ENCODE measurements around the gene PRR35. TPM values are rescaled to one million over a fixed set of nuclear protein-coding genes. Genes with fewer than 3 reads are reported as not detected.

Gene PRR35
- total and polyA plus RNA-seq, 5 donors from 2014 or later, result not detected

DNA sequence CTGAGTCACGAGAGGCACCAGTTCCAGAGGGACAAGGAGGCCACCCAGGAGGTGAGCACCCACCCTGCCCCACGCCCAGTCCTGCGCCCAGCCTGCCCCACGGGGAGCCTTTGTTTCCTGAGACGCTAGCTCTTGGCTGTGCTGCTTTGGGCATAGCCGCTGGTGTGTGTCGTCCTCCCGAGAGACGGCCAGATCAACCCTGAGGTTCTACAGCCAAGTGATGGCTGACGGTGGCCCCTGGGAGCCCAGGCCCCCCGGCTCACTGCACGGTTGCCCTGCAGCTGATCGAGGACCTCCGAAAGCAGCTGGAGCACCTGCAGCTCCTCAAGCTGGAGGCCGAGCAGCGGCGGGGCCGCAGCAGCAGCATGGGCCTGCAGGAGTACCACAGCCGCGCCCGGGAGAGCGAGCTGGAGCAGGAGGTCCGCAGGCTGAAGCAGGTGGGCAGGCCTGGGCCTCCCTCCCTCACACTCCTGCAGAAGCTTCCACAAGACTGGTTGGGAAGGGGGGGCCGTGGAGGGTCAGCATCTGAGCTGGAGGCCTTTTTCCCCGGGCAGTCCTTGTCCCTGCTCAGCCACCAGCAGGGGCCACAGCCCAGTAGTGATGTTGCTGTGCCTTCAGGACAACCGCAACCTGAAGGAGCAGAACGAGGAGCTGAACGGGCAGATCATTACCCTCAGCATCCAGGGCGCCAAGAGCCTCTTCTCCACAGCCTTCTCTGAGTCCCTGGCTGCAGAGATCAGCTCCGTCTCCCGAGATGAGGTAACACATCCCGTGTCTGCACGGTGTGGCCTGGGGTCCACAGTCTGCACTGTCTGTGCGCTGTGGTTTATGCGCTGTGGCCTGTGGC, 40.1 kb upstream of the PRR35 start:
- Histone ChIP-seq H3K36me3 (ENCODE audit: control insufficient read depth, insufficient read depth, low read length) (peaks cover 6% of the 10 kb centered on the region), H3K4me1 (ENCODE audit: control insufficient read depth, insufficient read depth, low read length, poor library complexity, severe bottlenecking) (no peaks in the 10 kb centered on the region), H3K9me3 (ENCODE audit: control insufficient read depth in 2 of 2, low read length in 2 of 2) (no peaks in the 10 kb centered on the region), H3K27ac (ENCODE audit: insufficient read depth, low read length, poor library complexity, severe bottlenecking) (no peak overlapping the region), H3K4me3 (ENCODE audit: low read depth, low read length) (no peak overlapping the region), H3K27me3 (ENCODE audit: control insufficient read depth, insufficient read depth, low read length) (no peaks in the 10 kb centered on the region)
- H3K27ac Mint-ChIP-seq, result no peak overlapping the region
- H3K4me1 Mint-ChIP-seq, result peaks cover 0 to 4% (median 0%) of the 10 kb centered on the region in 4 donors
- H3K27me3 Mint-ChIP-seq, result no peaks in the 10 kb centered on the region
- ATAC-seq (ENCODE audit: low read depth in 2 of 2) (no peak), DNase-seq (no peak)
- no peak overlapping the region for H3K4me3 Mint-ChIP-seq
- H3K36me3 Mint-ChIP-seq, result peaks cover 1% of the 10 kb centered on the region
- H3K9me3 Mint-ChIP-seq, result no peaks in the 10 kb centered on the region

DNA sequence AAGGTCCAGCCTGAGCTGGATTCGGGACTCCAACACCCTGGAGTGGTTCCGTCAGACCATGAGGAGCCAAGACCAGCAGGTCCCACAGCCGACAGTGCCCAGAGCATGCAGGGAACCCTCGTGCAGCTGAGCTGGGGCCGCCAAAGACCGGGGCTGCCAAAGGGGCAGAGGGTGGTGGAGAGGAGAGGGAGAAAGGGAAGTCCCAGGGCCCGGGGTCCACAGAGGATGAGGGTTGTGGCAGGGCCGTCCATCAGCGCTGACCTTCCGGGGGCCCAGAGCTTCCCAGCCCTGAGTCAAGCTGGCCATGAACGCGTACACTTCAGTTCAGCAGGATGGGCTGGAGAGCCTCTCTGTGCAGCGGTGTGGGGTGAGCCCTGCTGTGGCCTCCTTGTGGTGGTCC, 39.3 kb upstream of the PRR35 start:
- Histone ChIP-seq H3K36me3 (ENCODE audit: control insufficient read depth, insufficient read depth, low read length) (peaks cover 3% of the 10 kb centered on the region), H3K27me3 (ENCODE audit: control insufficient read depth, insufficient read depth, low read length) (no peaks in the 10 kb centered on the region), H3K27ac (ENCODE audit: insufficient read depth, low read length, poor library complexity, severe bottlenecking) (no peak overlapping the region), H3K4me1 (ENCODE audit: control insufficient read depth, insufficient read depth, low read length, poor library complexity, severe bottlenecking) (peaks cover 7% of the 10 kb centered on the region), H3K9me3 (ENCODE audit: control insufficient read depth in 2 of 2, low read length in 2 of 2) (no peaks in the 10 kb centered on the region), H3K4me3 (ENCODE audit: low read depth, low read length) (no peak overlapping the region)
- no peak overlapping the region for H3K27ac Mint-ChIP-seq
- no peaks in the 10 kb centered on the region for H3K36me3 Mint-ChIP-seq
- no peaks in the 10 kb centered on the region for H3K27me3 Mint-ChIP-seq
- no peak overlapping the region for H3K4me3 Mint-ChIP-seq
- no peak for ATAC-seq (ENCODE audit: low read depth in 2 of 2)
- H3K4me1 Mint-ChIP-seq, result peaks cover 0 to 11% (median 6%) of the 10 kb centered on the region in 4 donors
- no peaks in the 10 kb centered on the region for H3K9me3 Mint-ChIP-seq
- no peak for DNase-seq

DNA sequence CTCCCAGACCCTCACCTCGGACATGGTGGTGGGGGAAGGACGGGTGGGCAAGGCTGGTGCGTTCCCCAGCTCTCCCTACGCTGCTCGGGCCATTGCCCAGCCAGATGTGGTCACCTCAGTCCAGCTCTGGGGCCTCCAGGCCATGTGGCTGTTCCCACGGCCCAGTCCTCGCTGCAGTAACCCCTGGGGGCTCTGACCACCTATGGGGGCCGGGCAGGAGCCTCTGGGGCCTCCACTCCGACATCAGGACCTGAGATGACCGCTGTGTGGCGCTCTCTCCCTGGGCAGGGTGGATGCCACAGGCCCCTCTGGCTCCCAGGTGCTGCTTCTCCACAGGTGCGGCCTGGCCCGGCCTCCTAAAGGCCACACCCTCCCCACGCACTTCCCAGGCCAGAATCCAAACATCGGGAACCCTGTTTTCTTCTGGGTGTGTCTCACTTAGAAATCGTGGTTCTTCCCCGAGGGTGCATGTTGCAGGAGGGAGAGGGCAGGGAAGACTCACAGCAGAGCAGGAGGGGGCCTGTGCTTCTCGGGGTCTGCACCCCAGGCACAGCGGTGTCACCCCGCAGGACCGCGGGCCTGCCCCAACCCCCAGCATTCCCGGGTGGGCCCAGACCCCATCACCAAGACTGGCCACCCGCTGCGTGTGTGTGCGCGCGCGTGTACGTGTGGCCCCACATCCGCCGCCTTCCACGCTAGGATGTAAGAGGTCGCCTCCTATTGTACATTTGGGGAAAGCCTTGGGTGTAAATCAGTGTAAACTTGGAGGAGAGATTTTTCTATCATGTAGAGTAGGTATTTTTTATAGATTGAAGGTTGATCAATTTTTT, 38.6 kb upstream of the PRR35 start:
- no peaks in the 10 kb centered on the region for H3K36me3 Mint-ChIP-seq
- Histone ChIP-seq H3K4me3 (ENCODE audit: low read depth, low read length) (no peak overlapping the region), H3K36me3 (ENCODE audit: control insufficient read depth, insufficient read depth, low read length) (peaks cover 3% of the 10 kb centered on the region), H3K27me3 (ENCODE audit: control insufficient read depth, insufficient read depth, low read length) (no peaks in the 10 kb centered on the region), H3K4me1 (ENCODE audit: control insufficient read depth, insufficient read depth, low read length, poor library complexity, severe bottlenecking) (peaks cover 14% of the 10 kb centered on the region), H3K27ac (ENCODE audit: insufficient read depth, low read length, poor library complexity, severe bottlenecking) (no peak overlapping the region), H3K9me3 (ENCODE audit: control insufficient read depth in 2 of 2, low read length in 2 of 2) (no peaks in the 10 kb centered on the region)
- H3K27me3 Mint-ChIP-seq, result no peaks in the 10 kb centered on the region
- no peak overlapping the region for H3K4me3 Mint-ChIP-seq
- H3K27ac Mint-ChIP-seq, result no peak overlapping the region
- no peak for ATAC-seq (ENCODE audit: low read depth in 2 of 2)
- H3K9me3 Mint-ChIP-seq, result no peaks in the 10 kb centered on the region
- H3K4me1 Mint-ChIP-seq, result peaks cover 0 to 17% (median 7%) of the 10 kb centered on the region in 4 donors
- no peak for DNase-seq

DNA sequence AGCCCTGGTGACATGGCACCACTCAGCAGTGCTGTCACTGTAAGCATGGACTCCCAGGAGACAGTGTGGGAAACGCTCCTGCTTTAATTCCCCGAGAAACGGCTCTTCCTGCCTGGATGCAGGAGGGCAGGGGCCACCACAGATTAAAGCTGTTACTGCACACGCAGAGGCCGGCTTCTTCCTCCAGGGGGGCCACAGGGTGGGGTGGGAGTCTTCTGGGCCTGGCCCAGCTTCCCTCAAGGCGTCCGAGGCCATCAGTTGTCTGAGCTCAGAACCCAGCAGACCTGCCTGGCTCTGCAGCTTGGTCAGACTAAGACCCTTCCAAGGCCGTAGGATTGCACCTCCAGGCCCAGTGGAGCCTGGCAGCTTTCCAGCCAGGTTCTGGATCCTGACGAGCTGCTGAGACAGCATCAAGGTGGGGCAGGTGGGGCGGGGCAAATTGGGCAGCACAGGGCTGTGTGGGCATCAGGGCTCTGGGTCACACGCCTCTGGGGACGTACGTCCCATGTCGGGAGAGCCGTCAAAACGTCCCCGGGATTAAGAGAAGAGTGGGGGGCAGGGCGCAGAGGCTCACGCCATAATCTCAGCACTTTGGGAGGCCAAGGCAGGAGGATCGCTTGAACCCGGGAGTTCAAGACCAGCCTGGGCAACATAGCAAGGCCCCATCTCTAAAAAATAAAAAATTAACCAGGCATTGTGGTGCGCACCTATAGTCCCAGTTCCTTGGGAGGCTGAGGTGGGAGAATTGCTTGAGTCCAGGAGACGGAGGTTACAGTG, 37.7 kb upstream of the PRR35 start:
- Histone ChIP-seq H3K4me3 (ENCODE audit: low read depth, low read length) (no peak overlapping the region), H3K36me3 (ENCODE audit: control insufficient read depth, insufficient read depth, low read length) (peaks cover 3% of the 10 kb centered on the region), H3K9me3 (ENCODE audit: control insufficient read depth in 2 of 2, low read length in 2 of 2) (no peaks in the 10 kb centered on the region), H3K27me3 (ENCODE audit: control insufficient read depth, insufficient read depth, low read length) (no peaks in the 10 kb centered on the region), H3K4me1 (ENCODE audit: control insufficient read depth, insufficient read depth, low read length, poor library complexity, severe bottlenecking) (peaks cover 18% of the 10 kb centered on the region), H3K27ac (ENCODE audit: insufficient read depth, low read length, poor library complexity, severe bottlenecking) (no peak overlapping the region)
- DNase-seq (no peak), ATAC-seq (ENCODE audit: low read depth in 2 of 2) (no peak)
- H3K36me3 Mint-ChIP-seq, result no peaks in the 10 kb centered on the region
- H3K4me1 Mint-ChIP-seq, result peaks cover 0 to 19% (median 7%) of the 10 kb centered on the region in 4 donors
- no peak overlapping the region for H3K27ac Mint-ChIP-seq
- H3K9me3 Mint-ChIP-seq, result no peaks in the 10 kb centered on the region
- H3K27me3 Mint-ChIP-seq, result no peaks in the 10 kb centered on the region
- H3K4me3 Mint-ChIP-seq, result peak overlapping the region in 1 of 4 donors; percentile 19

DNA sequence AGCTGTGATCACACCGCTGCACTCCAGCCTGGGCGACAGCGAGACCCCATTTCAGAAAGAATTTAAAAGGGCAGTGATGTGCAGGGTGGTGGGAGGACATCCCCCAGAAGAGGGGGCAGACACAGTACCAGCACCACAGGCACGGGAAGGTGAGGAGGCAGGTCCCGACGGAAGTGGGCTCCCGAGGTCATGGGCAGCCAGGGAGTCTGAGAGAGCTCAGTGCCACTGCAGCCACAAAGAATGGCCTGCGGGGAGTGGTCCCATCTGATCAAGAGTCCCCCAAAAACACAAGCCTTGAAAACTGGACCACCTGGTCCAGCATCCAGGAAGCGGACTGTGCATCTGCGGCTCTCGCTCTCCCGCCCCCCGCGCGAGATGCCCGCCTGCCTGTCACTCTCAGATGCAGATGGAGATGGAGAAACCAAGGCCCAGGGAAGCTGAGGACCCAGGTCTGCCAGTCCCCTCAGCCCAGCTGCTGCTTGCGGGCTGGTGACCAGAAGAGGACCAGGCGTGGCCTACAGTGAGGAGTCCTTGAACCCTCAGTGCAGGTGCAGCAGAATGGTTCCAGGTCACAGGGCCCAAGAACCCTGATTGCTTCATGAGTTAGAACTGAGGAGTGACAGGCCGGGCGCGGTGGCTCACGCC, 37.0 kb upstream of the PRR35 start:
- H3K4me3 Mint-ChIP-seq, result peak overlapping the region in 3 of 4 donors; percentile 16 to 38 (median 19)
- H3K27ac ChIP-seq (ENCODE audit: insufficient read depth, low read length, poor library complexity, severe bottlenecking), result no peak overlapping the region
- peak overlapping the region in 1 of 3 donors; percentile 7 for H3K27ac Mint-ChIP-seq
- H3K4me1 Mint-ChIP-seq, result peaks cover 0 to 19% (median 7%) of the 10 kb centered on the region in 4 donors
- DNase-seq (no peak), ATAC-seq (ENCODE audit: low read depth in 2 of 2) (no peak)
- H3K27me3 ChIP-seq (ENCODE audit: control insufficient read depth, insufficient read depth, low read length), result no peaks in the 10 kb centered on the region
- H3K36me3 ChIP-seq (ENCODE audit: control insufficient read depth, insufficient read depth, low read length), result peaks cover 3% of the 10 kb centered on the region
- H3K9me3 Mint-ChIP-seq, result no peaks in the 10 kb centered on the region
- no peaks in the 10 kb centered on the region for H3K27me3 Mint-ChIP-seq
- H3K4me1 ChIP-seq (ENCODE audit: control insufficient read depth, insufficient read depth, low read length, poor library complexity, severe bottlenecking), result peaks cover 19% of the 10 kb centered on the region
- no peaks in the 10 kb centered on the region for H3K36me3 Mint-ChIP-seq
- no peak overlapping the region for H3K4me3 ChIP-seq (ENCODE audit: low read depth, low read length)
- no peaks in the 10 kb centered on the region for H3K9me3 ChIP-seq (ENCODE audit: control insufficient read depth in 2 of 2, low read length in 2 of 2)

DNA sequence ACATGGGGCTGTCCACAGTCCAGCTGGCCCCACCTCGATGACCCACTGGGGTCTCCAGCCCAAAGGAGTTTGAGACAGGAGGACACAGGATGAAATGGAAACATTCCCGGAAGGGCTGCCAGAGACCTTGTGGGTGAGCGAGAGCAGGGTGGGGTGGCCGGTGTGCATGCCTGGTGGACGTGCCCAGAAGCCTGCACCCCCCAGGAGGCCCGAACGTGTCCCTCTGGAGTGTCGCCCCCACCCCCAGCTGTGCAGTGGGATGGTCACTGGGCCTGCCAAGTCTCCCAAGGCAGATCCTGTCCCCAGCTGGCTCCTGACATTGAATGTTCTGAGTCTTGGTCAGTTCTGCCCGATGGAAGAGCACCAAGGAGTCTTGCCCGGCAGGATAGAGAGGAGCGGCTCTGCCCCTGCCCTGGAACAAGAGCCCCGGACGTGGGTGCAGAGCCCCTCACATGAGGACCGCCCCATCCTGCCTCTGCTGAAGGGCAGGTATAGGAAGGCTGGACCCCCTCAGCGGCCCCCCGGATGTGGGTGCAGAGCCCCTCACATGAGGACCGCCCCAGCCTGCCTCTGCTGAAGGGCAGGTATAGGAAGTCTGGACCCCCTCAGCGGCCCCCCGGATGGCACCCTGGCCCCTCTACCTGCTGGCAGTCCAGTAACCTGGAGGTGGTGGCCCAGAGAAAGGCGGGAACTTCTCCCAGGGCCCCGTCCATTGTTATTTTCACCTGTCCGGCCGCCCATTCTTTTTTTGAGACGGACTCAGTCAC, 35.7 kb upstream of the PRR35 start:
- Mint-ChIP-seq H3K27me3 (no peaks in the 10 kb centered on the region), H3K27ac (peak overlapping the region in 1 of 3 donors; percentile 46), H3K4me3 (peak overlapping the region in 1 of 4 donors; percentile 11), H3K9me3 (no peaks in the 10 kb centered on the region), H3K4me1 (peaks cover 0 to 30% (median 10%) of the 10 kb centered on the region in 4 donors), H3K36me3 (no peaks in the 10 kb centered on the region)
- peaks cover 3% of the 10 kb centered on the region for H3K36me3 ChIP-seq (ENCODE audit: control insufficient read depth, insufficient read depth, low read length)
- H3K4me3 ChIP-seq (ENCODE audit: low read depth, low read length), result no peak overlapping the region
- H3K27ac ChIP-seq (ENCODE audit: insufficient read depth, low read length, poor library complexity, severe bottlenecking), result no peak overlapping the region
- peaks cover 31% of the 10 kb centered on the region for H3K4me1 ChIP-seq (ENCODE audit: control insufficient read depth, insufficient read depth, low read length, poor library complexity, severe bottlenecking)
- H3K9me3 ChIP-seq (ENCODE audit: control insufficient read depth in 2 of 2, low read length in 2 of 2), result no peaks in the 10 kb centered on the region
- ATAC-seq (ENCODE audit: low read depth in 2 of 2) (no peak), DNase-seq (no peak)
- no peaks in the 10 kb centered on the region for H3K27me3 ChIP-seq (ENCODE audit: control insufficient read depth, insufficient read depth, low read length)

All from CD4-positive, CD25-positive, alpha-beta regulatory T cell (primary cell).